MM.1S (cell line): ENCODE data around the gene GBP1.
A peak's percentile ranks its signal among the peaks of the same experiment; 100 is the strongest.

Experiments used
- CTCF ChIP-seq: fragments of 300-600 bp; sonication (generic); IDR thresholded peaks from 2 replicates; pipeline ENCODE4 v1.5.1; 2016; ENCODE audit warnings: antibody characterized with exemption, low read length, mixed read lengths
- EZH2 ChIP-seq: fragments of 300-600 bp; sonication (generic); optimal IDR thresholded peaks from 2 replicates; pipeline ENCODE3; 2017; ENCODE audit warnings: low read depth, mild to moderate bottlenecking, antibody characterized with exemption, low read length, mixed read lengths

- TF ChIP-seq EZH2 (no peak), CTCF (peak; percentile 51)
Measured at GRCh38 chr1:89085781-89086180, 20.8 kb upstream of the GBP1 start.
